WERI-Rb-1 (cell line): ENCODE results near the gene SETD5.
"Not testable (repeated sequence)": the region's sequence is repeated elsewhere in the genome, so short reads cannot be mapped to it uniquely, and the experiment has no call there.

Source experiments
- DNase-seq: peaks from one replicate; pipeline ENCODE4 v3.0.0-alpha.2; 2020
- H3K27ac ChIP-seq: fragments of 250-450 bp; sonication (Bioruptor Pico); 2 replicates; pipeline ENCODE4 v1.5.1; 2020; ENCODE audit warnings: mild to moderate bottlenecking, moderate library complexity
- H3K27me3 ChIP-seq: fragments of 250-450 bp; sonication (Bioruptor Pico); 2 replicates; pipeline ENCODE4 v1.5.1; 2021; ENCODE audit warnings: mild to moderate bottlenecking, low read depth, moderate library complexity; ENCODE audit not compliant: insufficient read depth, severe bottlenecking
- H3K36me3 ChIP-seq: fragments of 250-450 bp; sonication (Bioruptor Pico); 2 replicates; pipeline ENCODE4 v1.5.1; 2020; ENCODE audit warnings: mild to moderate bottlenecking, moderate library complexity
- H3K4me3 ChIP-seq: 2 replicates; pipeline ENCODE4 v1.5.1; 2011; ENCODE audit warnings: low read depth, mild to moderate bottlenecking, control low read depth, low read length
- H3K9me3 ChIP-seq: fragments of 250-450 bp; sonication (Bioruptor Pico); 2 replicates; pipeline ENCODE4 v1.5.1; 2021; ENCODE audit warnings: mild to moderate bottlenecking, moderate library complexity; ENCODE audit not compliant: severe bottlenecking
- CTCF ChIP-seq: IDR thresholded peaks from 2 replicates; pipeline ENCODE4 v1.5.1; 2011; ENCODE audit warnings: low read depth, mild to moderate bottlenecking, control low read depth, inconsistent platforms, low read length

Gene SETD5

GRCh38 chr3:9474482-9474881, 77.1 kb downstream of the SETD5 start:
- Histone ChIP-seq H3K4me3 (no peak overlapping the region), H3K36me3 (peaks cover 93% of the 10 kb centered on the region), H3K27ac (no peak overlapping the region), H3K9me3 (no peaks in the 10 kb centered on the region), H3K27me3 (no peaks in the 10 kb centered on the region)
- DNase-seq: no peak
- no peak for TF ChIP-seq CTCF

- H3K4me3 ChIP-seq: no peak overlapping the region
- DNase-seq: no peak
- peaks cover 81% of the 10 kb centered on the region for H3K36me3 ChIP-seq
- no peaks in the 10 kb centered on the region for H3K27me3 ChIP-seq
- no peak for TF ChIP-seq CTCF
- H3K9me3 ChIP-seq: no peaks in the 10 kb centered on the region
- H3K27ac ChIP-seq: no peak overlapping the region
Measured at GRCh38 chr3:9476935-9477334, 79.5 kb downstream of the SETD5 start.

GRCh38 chr3:9480265-9480664, 82.8 kb downstream of the SETD5 start:
- Histone ChIP-seq H3K36me3 (peaks cover 57% of the 10 kb centered on the region), H3K27ac (no peak overlapping the region), H3K9me3 (no peaks in the 10 kb centered on the region), H3K4me3 (no peak overlapping the region), H3K27me3 (no peaks in the 10 kb centered on the region)
- no peak for TF ChIP-seq CTCF
- DNase-seq: no peak

- Histone ChIP-seq H3K27me3 (no peaks in the 10 kb centered on the region), H3K36me3 (peaks cover 16% of the 10 kb centered on the region), H3K4me3 (no peak overlapping the region), H3K9me3 (no peaks in the 10 kb centered on the region), H3K27ac (no peak overlapping the region)
- no peak for DNase-seq
- no peak for TF ChIP-seq CTCF
Measured at GRCh38 chr3:9485248-9485647, 87.8 kb downstream of the SETD5 start.

- H3K27me3 ChIP-seq: no peaks in the 10 kb centered on the region
- no peak for DNase-seq
- no peak for TF ChIP-seq CTCF
- no peaks in the 10 kb centered on the region for H3K36me3 ChIP-seq
- no peaks in the 10 kb centered on the region for H3K9me3 ChIP-seq
- no peak overlapping the region for H3K4me3 ChIP-seq
- H3K27ac ChIP-seq: no peak overlapping the region
Measured at GRCh38 chr3:9491506-9491905, 94.1 kb downstream of the SETD5 start.

GRCh38 chr3:9494036-9494435, 96.6 kb downstream of the SETD5 start:
- not testable (repeated sequence) for H3K27me3 ChIP-seq, H3K9me3 ChIP-seq, H3K4me3 ChIP-seq, H3K36me3 ChIP-seq, H3K27ac ChIP-seq, DNase-seq
